Measurements from ENCODE around the gene SIRPG.

Gene SIRPG

DNA sequence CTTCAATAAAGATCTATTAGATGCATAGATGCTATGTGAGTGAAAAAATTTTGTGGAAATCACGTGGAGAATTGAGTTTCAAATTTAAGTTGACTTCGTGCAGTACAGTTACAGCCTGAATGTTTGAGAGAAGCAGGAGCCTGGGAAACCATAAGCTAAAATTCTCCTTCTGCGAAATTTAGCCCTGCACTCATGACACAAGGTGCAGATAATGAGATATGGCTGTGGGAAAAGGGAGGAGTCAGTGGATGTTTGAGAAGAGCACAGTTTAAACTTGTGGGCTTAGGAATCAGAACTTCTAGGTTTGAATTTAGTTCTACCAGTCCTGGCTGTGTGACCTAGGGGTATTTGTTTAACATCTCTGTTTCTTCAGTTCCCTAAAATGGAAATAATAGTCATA, 32.1 kb upstream of the SIRPG start:
- DNase-seq, result no peak
- H3K4me3 ChIP-seq (ENCODE audit: insufficient read depth, low read depth, low read length, poor library complexity, severe bottlenecking), result no peak overlapping the region
- no peak overlapping the region for H3K27ac ChIP-seq (ENCODE audit: insufficient read depth, low read length, poor library complexity, severe bottlenecking)
- no peaks in the 10 kb centered on the region for H3K27me3 ChIP-seq (replicated peaks; ENCODE audit: control insufficient read depth, insufficient read depth, low read length, poor library complexity, severe bottlenecking)
- H3K4me1 ChIP-seq (ENCODE audit: control insufficient read depth, insufficient read depth, low read length, poor library complexity, severe bottlenecking), result no peaks in the 10 kb centered on the region
- H3K9me3 ChIP-seq (ENCODE audit: control insufficient read depth, low read length), result no peaks in the 10 kb centered on the region
- H3K36me3 ChIP-seq (ENCODE audit: control insufficient read depth, insufficient read depth, low read length), result no peaks in the 10 kb centered on the region

DNA sequence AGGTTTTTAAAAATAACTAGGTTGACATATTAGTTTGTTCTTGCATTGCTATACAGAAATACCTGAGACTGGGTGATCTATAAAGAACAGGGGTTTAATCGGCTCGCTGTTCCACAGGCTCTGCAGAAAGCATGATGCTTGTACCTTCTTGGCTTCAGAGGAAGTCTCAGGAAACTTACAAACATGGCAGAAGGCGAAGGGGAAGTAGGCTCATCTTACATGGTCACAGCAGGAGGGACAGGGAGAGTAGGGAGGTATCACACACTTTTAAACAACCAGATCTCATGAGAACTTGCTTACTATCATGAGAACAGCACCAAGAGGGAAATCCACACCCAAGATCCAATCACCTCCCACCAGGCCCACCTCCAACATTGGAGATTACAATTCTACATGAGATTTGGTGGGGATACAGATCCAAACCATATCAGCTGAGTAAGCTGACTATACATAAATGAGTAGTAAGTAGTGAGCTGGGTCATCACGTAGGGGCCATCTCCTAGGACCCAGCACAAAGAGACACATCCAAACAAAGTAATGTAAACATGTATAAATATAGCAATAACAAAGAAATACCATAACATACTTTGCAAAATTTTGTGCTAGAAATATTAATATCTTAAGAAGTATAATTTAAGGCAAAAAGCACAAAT, 31.4 kb upstream of the SIRPG start:
- Histone ChIP-seq H3K4me3 (ENCODE audit: insufficient read depth, low read depth, low read length, poor library complexity, severe bottlenecking) (no peak overlapping the region), H3K9me3 (ENCODE audit: control insufficient read depth, low read length) (no peaks in the 10 kb centered on the region), H3K36me3 (ENCODE audit: control insufficient read depth, insufficient read depth, low read length) (no peaks in the 10 kb centered on the region), H3K27ac (ENCODE audit: insufficient read depth, low read length, poor library complexity, severe bottlenecking) (no peak overlapping the region), H3K4me1 (ENCODE audit: control insufficient read depth, insufficient read depth, low read length, poor library complexity, severe bottlenecking) (no peaks in the 10 kb centered on the region), H3K27me3 (replicated peaks; ENCODE audit: control insufficient read depth, insufficient read depth, low read length, poor library complexity, severe bottlenecking) (no peaks in the 10 kb centered on the region)
- DNase-seq, result no peak

DNA sequence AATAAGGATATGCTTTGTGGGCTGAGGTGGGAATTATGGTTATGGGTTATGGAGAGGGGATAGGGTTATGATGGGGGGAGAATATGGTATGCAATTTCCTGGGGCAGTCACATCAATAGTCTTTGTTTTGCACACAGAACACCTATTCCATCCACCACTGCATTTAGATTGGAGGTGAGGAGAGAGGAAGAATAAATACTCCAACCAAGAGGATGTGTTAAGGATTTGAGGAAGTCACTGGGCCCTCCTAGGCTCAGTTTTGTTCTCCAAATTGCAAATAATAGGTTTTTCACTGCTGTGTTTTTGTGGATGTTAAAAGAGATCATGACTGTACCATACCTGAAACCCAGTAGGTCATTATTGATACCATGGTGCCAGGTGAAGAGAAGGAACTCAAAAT, 29.5 kb upstream of the SIRPG start:
- Histone ChIP-seq H3K4me3 (ENCODE audit: insufficient read depth, low read depth, low read length, poor library complexity, severe bottlenecking) (no peak overlapping the region), H3K36me3 (ENCODE audit: control insufficient read depth, insufficient read depth, low read length) (no peaks in the 10 kb centered on the region), H3K9me3 (ENCODE audit: control insufficient read depth, low read length) (no peaks in the 10 kb centered on the region), H3K27me3 (replicated peaks; ENCODE audit: control insufficient read depth, insufficient read depth, low read length, poor library complexity, severe bottlenecking) (no peaks in the 10 kb centered on the region), H3K27ac (ENCODE audit: insufficient read depth, low read length, poor library complexity, severe bottlenecking) (no peak overlapping the region), H3K4me1 (ENCODE audit: control insufficient read depth, insufficient read depth, low read length, poor library complexity, severe bottlenecking) (no peaks in the 10 kb centered on the region)
- DNase-seq, result no peak

DNA sequence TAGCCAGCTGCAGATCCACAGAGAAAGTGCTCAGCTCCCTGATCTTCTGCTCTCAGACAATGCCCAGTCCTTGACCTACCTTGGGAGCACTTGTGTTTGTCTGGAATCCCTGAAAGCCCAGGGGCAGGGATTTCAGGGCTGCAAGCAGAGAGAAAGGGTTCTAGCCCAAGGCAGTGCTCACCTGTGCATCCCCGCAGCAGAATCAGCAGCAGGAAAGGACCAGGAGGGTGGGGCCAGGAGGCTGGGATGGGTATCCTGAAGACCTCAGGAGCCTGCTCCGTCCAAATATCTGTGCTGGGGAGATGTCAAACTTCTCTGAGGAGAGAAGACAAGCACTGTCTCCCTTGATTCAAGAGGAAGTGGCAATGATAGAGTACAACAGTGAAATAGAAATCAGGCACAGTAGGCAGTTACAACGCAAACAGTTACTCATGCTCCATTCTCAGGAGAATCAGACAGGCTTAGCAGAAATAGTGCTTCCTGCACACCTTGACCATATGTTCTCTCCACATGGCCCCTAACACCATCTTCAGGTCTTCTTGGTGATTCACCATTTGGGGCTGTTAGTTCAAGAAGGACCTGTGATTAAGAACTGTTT, 28.7 kb upstream of the SIRPG start:
- Histone ChIP-seq H3K27me3 (replicated peaks; ENCODE audit: control insufficient read depth, insufficient read depth, low read length, poor library complexity, severe bottlenecking) (no peaks in the 10 kb centered on the region), H3K27ac (ENCODE audit: insufficient read depth, low read length, poor library complexity, severe bottlenecking) (no peak overlapping the region), H3K4me1 (ENCODE audit: control insufficient read depth, insufficient read depth, low read length, poor library complexity, severe bottlenecking) (no peaks in the 10 kb centered on the region), H3K4me3 (ENCODE audit: insufficient read depth, low read depth, low read length, poor library complexity, severe bottlenecking) (peak overlapping the region; percentile 10), H3K36me3 (ENCODE audit: control insufficient read depth, insufficient read depth, low read length) (no peaks in the 10 kb centered on the region), H3K9me3 (ENCODE audit: control insufficient read depth, low read length) (no peaks in the 10 kb centered on the region)
- DNase-seq, result no peak

DNA sequence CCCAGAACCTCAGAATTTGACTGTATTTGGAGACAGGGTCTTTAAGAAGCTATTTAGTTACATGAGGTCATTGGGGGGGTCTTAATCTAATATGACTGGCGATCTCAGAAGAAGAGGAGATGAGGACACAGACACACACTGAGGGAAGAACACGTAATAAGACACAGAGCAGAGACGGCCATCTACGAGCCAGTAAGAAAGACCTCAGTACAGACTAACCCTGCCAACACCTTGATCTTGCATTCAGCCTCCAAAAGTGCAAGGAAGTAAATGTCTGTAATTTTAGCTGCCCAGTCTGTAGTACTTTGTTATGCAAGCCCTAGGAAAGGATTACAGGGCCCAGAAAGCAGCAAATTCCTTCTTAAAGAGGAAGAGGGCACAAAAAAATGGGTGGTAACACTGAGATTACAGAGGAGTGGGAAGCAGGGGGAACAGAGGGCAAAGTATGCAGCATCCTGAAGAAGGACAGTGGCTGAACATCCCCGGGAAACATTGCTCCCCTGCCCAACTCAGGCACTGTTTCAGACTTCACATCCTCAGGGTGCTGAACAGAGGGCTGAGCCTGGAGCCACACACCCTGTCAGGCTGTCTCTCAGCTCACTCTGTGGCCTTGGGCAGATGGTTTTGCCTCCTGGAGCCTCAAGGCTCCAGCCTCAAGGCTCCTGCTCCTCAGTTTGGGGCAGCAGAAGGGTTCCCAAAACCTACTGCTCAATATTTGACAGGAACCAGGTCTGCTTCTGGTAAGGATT, 27.9 kb upstream of the SIRPG start:
- no peak for DNase-seq
- Histone ChIP-seq H3K27me3 (replicated peaks; ENCODE audit: control insufficient read depth, insufficient read depth, low read length, poor library complexity, severe bottlenecking) (no peaks in the 10 kb centered on the region), H3K36me3 (ENCODE audit: control insufficient read depth, insufficient read depth, low read length) (no peaks in the 10 kb centered on the region), H3K4me1 (ENCODE audit: control insufficient read depth, insufficient read depth, low read length, poor library complexity, severe bottlenecking) (no peaks in the 10 kb centered on the region), H3K9me3 (ENCODE audit: control insufficient read depth, low read length) (no peaks in the 10 kb centered on the region), H3K27ac (ENCODE audit: insufficient read depth, low read length, poor library complexity, severe bottlenecking) (no peak overlapping the region), H3K4me3 (ENCODE audit: insufficient read depth, low read depth, low read length, poor library complexity, severe bottlenecking) (peak overlapping the region; percentile 10)

DNA sequence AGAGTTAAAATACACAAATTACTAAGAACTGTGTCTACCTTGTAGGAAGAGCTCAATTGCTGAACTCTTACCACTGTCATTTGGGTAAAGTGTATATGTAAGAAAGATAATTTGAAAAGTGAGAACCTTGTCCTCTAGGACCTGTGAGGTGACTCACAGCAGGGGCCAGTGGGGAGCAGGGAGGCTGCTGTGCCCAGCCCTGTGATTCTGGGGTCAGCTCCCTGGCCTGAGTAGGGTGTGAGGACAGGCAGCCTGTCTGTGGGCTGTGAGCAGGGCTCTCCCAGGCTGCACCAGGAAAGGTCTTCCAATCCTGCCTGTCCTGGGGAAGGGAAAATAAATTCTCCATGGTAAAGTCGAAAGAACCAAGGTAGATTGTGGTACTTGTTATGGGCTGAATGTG, 27.3 kb upstream of the SIRPG start:
- DNase-seq, result no peak
- Histone ChIP-seq H3K4me3 (ENCODE audit: insufficient read depth, low read depth, low read length, poor library complexity, severe bottlenecking) (no peak overlapping the region), H3K27ac (ENCODE audit: insufficient read depth, low read length, poor library complexity, severe bottlenecking) (no peak overlapping the region), H3K9me3 (ENCODE audit: control insufficient read depth, low read length) (no peaks in the 10 kb centered on the region), H3K36me3 (ENCODE audit: control insufficient read depth, insufficient read depth, low read length) (no peaks in the 10 kb centered on the region), H3K27me3 (replicated peaks; ENCODE audit: control insufficient read depth, insufficient read depth, low read length, poor library complexity, severe bottlenecking) (no peaks in the 10 kb centered on the region), H3K4me1 (ENCODE audit: control insufficient read depth, insufficient read depth, low read length, poor library complexity, severe bottlenecking) (no peaks in the 10 kb centered on the region)

DNA sequence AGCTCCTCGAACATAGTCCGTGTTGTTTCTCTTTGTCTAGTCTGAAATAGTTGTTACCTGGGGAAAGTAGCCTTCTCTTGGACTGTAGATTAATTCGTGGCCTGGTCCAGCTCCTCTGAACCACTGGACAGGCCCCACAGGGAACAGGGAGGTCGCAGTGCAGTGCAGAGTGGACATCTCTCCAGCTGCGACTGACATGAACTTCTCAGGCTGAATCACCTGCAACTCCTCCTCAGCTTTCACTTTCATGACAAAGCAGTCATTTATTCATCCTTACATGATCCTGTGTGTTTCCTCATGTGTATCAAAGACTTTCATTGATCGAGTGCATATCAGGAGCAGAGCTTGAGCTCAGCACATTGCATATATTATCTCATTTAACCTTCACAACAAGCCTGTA, 19.1 kb upstream of the SIRPG start:
- Histone ChIP-seq H3K27ac (ENCODE audit: insufficient read depth, low read length, poor library complexity, severe bottlenecking) (no peak overlapping the region), H3K9me3 (ENCODE audit: control insufficient read depth, low read length) (no peaks in the 10 kb centered on the region), H3K4me3 (ENCODE audit: insufficient read depth, low read depth, low read length, poor library complexity, severe bottlenecking) (no peak overlapping the region), H3K36me3 (ENCODE audit: control insufficient read depth, insufficient read depth, low read length) (no peaks in the 10 kb centered on the region), H3K4me1 (ENCODE audit: control insufficient read depth, insufficient read depth, low read length, poor library complexity, severe bottlenecking) (peaks cover 47% of the 10 kb centered on the region), H3K27me3 (replicated peaks; ENCODE audit: control insufficient read depth, insufficient read depth, low read length, poor library complexity, severe bottlenecking) (no peaks in the 10 kb centered on the region)
- DNase-seq, result no peak

DNA sequence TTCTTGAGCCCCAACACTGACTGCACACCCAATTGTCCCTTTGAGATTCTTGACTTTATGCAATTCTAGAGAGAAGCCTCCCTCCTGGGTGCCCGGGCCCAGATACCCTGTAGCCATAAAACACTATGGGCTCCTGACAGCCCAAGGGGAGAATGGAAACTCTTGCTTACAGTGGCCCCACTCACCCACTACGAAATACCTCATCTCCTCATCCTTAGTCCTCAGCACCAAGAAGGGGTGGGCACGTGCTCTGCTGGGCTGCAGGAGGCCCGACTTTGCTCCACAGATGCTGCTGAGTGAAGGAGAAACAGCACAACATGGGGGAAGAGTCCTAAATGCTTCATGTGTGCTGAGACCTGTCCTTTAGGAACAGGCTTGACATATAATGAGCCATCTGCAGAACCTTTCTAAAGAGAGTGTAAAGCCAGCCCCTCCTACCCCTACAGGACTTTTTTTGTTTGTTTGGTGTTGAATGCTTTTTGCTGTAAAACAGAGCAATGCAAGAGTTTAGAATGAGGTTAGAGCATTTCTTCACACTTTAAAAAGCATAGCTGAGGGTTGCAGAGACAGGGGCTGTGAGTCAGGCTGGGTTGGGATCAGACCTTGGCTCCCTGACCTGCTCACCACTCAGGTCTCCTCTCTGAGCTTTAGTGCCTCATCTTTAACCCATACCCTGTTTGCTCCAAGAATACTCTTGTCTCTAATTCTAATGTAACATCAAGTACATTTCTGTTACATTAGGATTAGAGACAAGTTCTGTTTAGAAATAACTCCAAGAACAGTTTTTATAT, 17.6 kb upstream of the SIRPG start:
- Histone ChIP-seq H3K27ac (ENCODE audit: insufficient read depth, low read length, poor library complexity, severe bottlenecking) (peak overlapping the region; percentile 8), H3K9me3 (ENCODE audit: control insufficient read depth, low read length) (no peaks in the 10 kb centered on the region), H3K4me1 (ENCODE audit: control insufficient read depth, insufficient read depth, low read length, poor library complexity, severe bottlenecking) (peaks cover 47% of the 10 kb centered on the region), H3K4me3 (ENCODE audit: insufficient read depth, low read depth, low read length, poor library complexity, severe bottlenecking) (no peak overlapping the region), H3K36me3 (ENCODE audit: control insufficient read depth, insufficient read depth, low read length) (no peaks in the 10 kb centered on the region), H3K27me3 (replicated peaks; ENCODE audit: control insufficient read depth, insufficient read depth, low read length, poor library complexity, severe bottlenecking) (no peaks in the 10 kb centered on the region)
- no peak for DNase-seq

DNA sequence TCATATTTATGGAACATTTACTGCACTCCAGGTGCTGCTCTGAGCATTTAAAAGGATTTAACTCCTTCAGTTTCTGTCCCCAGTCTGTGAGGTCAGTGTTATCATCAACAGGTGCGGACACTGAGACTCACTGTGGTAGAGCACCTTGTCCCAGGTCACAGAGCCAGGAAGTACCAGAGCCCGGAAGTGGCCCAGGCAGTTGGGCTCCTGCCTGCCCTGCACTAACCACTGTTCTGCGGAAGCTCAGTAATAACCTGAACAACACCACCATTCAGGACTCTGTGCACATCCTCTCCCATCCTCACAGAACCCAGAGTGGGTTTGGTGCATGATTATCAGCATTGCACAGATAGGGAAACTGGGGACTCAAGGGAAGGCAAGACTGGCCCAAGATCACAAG, 16.8 kb upstream of the SIRPG start:
- Histone ChIP-seq H3K27me3 (replicated peaks; ENCODE audit: control insufficient read depth, insufficient read depth, low read length, poor library complexity, severe bottlenecking) (no peaks in the 10 kb centered on the region), H3K27ac (ENCODE audit: insufficient read depth, low read length, poor library complexity, severe bottlenecking) (no peak overlapping the region), H3K9me3 (ENCODE audit: control insufficient read depth, low read length) (no peaks in the 10 kb centered on the region), H3K4me3 (ENCODE audit: insufficient read depth, low read depth, low read length, poor library complexity, severe bottlenecking) (peak overlapping the region; percentile 2), H3K36me3 (ENCODE audit: control insufficient read depth, insufficient read depth, low read length) (no peaks in the 10 kb centered on the region), H3K4me1 (ENCODE audit: control insufficient read depth, insufficient read depth, low read length, poor library complexity, severe bottlenecking) (peaks cover 47% of the 10 kb centered on the region)
- DNase-seq, result peak in 1 of 3 donors; percentile 32

DNA sequence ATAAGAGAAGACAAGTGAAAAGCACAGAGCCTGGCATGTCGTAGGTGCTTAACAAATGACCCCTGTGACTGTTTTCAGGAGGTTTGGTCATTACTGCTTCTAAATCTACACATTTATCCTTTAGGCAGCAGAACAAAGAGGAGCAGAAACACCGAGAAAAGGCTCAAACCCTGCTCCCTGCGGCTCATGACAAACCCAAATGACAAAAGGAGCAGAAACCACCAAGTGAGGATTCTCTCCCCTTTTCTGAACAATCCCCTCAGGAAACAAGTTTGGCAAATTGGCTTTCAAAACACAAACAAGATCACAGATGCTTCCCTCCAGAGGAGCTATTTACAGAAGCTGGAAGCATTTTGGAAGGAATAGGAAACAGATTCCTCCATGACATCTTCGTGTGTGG, 15.8 kb upstream of the SIRPG start:
- no peak overlapping the region for H3K27ac ChIP-seq (ENCODE audit: insufficient read depth, low read length, poor library complexity, severe bottlenecking)
- H3K4me1 ChIP-seq (ENCODE audit: control insufficient read depth, insufficient read depth, low read length, poor library complexity, severe bottlenecking), result peaks cover 47% of the 10 kb centered on the region
- DNase-seq, result no peak
- no peak overlapping the region for H3K4me3 ChIP-seq (ENCODE audit: insufficient read depth, low read depth, low read length, poor library complexity, severe bottlenecking)
- H3K9me3 ChIP-seq (ENCODE audit: control insufficient read depth, low read length), result no peaks in the 10 kb centered on the region
- no peaks in the 10 kb centered on the region for H3K27me3 ChIP-seq (replicated peaks; ENCODE audit: control insufficient read depth, insufficient read depth, low read length, poor library complexity, severe bottlenecking)
- H3K36me3 ChIP-seq (ENCODE audit: control insufficient read depth, insufficient read depth, low read length), result no peaks in the 10 kb centered on the region

Measured in effector memory CD4-positive, alpha-beta T cell (primary cell).